Testis (tissue), 2 donors: ENCODE measurements around the gene EXOC3L4.

Experiments used
- CTCF ChIP-seq, 3 experiments: fragments of 450-650 bp in 2 of 3; fragments of 200-600 bp in 1 of 3; sonication (generic) in 1 of 3; IDR thresholded peaks; one replicate each; pipeline ENCODE4 v1.5.1; 2016 to 2019; ENCODE audit warnings: antibody characterized with exemption in 3 of 3, mild to moderate bottlenecking in 2 of 3, moderate library complexity in 1 of 3
- POLR2A ChIP-seq: fragments of 450-650 bp; IDR thresholded peaks from one replicate; pipeline ENCODE4 v1.6.1; 2017; ENCODE audit warnings: antibody characterized with exemption, mild to moderate bottlenecking, moderate library complexity

- TF ChIP-seq CTCF (IDR thresholded peaks at IDR 0.05) (no peak), POLR2A (no peak)
Observed at GRCh38 chr14:103070971-103071542, 23.5 kb upstream of the EXOC3L4 start.
